GM21619 (cell line): ENCODE data around the gene GNAI2.
"Not testable (repeated sequence)": the region's sequence is repeated elsewhere in the genome, so short reads cannot be mapped to it uniquely, and the experiment has no call there.

ENCODE experiments used
- ATAC-seq: cut with Tn5 transposase; IDR thresholded peaks from one replicate; pipeline ENCODE4 v1.9.1; 2021; ENCODE audit not compliant: unreplicated experiment

Gene GNAI2

DNA sequence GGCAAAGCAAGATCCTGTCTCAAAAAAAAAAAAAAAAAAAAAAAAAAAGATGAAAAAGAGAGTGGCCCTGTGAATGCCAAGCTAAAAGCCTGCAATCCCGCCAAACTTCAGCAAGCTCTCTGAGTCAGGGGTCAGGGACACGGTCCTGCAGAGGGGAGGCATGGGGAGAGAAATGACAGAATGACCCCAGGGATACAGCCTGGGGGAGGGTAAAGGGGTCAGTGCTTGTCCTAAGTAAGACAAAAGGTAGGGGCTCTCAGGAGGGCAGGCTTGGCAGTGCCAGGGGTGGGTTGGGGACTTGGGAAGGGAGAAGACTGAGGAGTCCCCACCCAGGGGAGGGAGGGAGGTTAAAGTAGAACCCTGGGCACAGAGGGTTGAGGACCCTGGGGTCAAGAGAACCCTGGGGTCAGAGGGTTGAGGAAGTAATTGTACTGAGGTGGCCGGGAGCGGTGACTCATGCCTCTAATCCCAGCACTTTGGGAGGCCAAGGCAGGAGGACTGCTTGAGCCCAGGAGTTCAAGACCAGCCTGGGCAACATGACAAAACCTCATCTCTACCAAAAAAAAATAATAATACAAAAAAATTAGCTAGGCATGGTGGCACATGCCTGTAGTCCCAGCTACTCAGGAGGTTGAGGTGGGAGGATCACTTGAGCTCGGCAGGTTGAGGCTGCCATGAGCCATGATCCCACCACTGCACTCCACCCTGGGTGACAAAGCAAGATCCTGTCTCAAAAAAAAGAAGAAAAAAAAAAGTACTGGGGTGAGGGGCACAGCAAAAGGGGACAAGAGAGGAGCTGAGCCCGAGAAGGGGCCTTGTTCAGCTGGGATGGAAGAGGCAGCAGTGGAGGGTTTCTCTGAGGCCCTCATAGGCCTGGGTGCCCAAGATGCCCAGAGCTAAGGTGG, 27.7 kb downstream of the GNAI2 start:
- ATAC-seq: no peak

- ATAC-seq: no peak
Measured at GRCh38 chr3:50264383-50264963, 28.5 kb downstream of the GNAI2 start.

DNA sequence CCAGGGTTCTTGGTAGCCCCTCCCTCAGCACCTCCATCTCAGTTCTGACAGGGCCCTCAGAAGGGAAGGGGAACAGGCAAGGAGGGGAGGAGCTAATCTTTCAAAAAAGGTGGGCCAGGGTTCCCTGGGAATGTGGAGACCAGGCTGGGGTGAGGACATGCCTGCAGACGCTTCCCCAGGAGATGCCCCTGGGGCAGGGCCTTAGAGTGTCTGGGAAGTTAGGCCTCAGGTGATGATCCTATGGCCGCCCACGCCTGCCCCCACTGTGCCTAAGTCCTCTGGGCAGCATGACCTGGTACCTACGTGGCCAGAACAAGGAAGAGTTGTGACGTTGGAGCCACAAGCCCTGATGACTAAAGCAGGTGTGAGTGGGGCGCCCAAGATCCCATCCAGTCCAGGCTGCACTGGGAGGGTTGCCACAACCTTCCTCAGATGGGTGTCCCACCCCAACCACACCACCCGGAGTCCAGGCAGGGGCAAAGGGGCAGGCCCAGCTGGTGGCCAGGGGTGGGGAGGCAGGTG, 29.0 kb downstream of the GNAI2 start:
- no peak for ATAC-seq

- ATAC-seq: no peak
Measured at GRCh38 chr3:50265571-50265970, 29.6 kb downstream of the GNAI2 start.

- no peak for ATAC-seq
Measured at GRCh38 chr3:50266017-50266416, 30.0 kb downstream of the GNAI2 start.

DNA sequence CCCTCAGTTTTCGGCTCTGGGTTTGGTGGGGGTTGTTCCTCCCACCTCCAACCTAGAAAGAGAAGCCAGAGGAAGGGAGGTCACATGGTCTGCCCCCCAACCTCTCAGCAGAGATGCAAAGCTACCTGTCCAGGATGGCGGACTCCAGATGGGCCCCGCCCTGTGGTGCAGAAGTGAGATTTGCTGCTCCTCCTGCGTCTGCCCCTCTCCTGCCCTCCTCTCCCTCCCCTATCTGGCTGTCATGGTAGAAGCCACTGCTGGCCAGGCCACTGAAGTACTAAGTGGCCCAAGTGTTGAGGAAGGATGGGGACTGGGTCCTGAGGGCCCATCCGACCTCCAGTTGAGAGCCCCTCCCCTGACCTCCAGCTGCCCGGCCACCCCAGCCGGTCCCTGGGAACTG, 30.8 kb downstream of the GNAI2 start:
- ATAC-seq: no peak

- ATAC-seq: no peak
Measured at GRCh38 chr3:50267280-50267913, 31.4 kb downstream of the GNAI2 start.

DNA sequence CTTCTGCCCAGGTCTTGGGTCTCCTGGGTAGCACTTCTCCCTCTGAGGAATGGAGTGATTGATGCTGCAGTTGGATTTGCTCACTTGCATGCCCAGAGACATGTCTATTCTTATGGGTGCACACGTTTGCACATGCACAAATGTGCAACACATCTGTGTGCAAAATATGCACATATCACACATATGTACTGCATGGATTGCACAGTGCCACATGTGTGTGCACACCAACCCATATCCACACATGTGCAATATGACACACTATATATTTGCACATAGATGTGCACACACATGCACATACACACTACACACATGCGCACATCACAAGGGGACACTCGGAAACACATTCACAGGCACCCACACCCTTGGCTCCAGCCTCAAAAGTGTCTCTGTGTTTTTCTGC, 32.3 kb downstream of the GNAI2 start:
- ATAC-seq: no peak

GRCh38 chr3:50268703-50269451, 32.9 kb downstream of the GNAI2 start, which contains the start of gene SEMA3B:
SEMA3B (plus strand) TSS chr3:50269147; CDS start chr3:50269241, 94 bp downstream.
- no peak for ATAC-seq

DNA sequence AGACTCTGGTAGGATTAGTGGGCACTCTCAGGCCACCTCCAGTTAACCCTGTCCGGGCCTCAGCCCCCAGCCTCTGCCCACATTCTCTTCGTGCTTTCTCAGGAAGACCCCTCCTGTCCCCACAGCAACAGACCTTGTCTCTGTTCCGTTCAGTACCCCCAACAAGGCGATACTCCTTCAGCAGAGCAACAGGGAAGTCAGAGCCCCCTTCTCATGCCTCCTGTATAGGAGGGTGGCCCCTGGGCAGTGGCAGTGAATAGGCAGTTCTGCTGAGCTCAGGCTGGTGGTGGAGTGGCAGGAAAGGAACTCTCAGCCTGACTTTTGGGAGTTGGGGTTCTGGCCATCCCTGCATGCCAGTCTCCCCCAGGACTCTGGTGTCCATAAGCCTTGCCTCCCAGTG, 33.5 kb downstream of the GNAI2 start:
- no peak for ATAC-seq

DNA sequence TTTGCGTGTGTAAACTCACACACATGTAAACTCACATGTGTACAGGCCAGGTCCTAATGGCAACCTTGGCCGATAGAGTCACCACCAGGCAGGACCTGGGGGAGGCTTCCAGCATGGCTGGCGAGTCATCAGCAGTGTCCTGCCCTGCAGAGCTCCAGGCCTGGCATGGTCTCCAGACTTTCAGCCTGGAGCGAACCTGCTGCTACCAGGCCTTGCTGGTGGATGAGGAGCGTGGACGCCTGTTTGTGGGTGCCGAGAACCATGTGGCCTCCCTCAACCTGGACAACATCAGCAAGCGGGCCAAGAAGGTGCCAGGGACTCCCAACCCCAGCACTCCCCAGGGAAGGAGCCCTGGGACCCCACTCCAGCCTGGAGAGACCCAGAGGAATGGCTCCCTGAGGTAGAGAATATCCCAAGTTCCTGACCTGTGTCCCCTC, 34.0 kb downstream of the GNAI2 start:
- no peak for ATAC-seq

DNA sequence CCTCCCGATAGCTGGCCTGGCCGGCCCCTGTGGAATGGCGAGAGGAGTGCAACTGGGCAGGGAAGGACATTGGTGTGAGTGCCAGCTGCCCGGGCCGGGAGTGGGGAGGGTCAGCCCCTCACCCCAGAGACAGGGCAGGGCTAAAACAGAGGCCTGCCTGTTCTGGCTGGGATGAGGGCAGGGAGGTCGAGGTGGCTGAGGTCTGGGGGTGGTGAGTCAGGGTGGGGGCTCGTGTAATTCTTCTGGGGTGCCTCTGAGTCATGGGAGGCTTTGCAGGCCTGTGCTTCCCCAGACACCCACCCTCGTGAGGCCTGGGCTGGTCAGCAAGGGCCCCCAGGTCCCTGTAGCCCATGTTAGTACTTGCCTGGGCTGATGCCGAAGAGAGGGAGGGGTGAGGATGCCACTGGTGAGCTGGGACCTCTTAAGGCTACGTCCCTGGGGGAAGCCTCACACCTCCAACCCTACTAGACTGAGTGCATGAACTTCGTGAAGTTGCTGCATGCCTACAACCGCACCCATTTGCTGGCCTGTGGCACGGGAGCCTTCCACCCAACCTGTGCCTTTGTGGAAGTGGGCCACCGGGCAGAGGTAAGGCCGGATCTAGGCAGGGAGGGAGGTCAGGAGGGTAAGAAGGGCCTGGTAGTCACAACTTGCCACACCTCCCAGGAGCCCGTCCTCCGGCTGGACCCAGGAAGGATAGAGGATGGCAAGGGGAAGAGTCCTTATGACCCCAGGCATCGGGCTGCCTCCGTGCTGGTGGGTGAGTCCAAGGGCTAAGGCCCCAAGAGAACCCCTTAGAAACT, 34.6 kb downstream of the GNAI2 start:
- ATAC-seq: no peak

- ATAC-seq: no peak
Measured at GRCh38 chr3:50271314-50271936, 35.4 kb downstream of the GNAI2 start.

- ATAC-seq: not testable (repeated sequence)
Measured at GRCh38 chr3:50272538-50272910, 36.5 kb downstream of the GNAI2 start.

DNA sequence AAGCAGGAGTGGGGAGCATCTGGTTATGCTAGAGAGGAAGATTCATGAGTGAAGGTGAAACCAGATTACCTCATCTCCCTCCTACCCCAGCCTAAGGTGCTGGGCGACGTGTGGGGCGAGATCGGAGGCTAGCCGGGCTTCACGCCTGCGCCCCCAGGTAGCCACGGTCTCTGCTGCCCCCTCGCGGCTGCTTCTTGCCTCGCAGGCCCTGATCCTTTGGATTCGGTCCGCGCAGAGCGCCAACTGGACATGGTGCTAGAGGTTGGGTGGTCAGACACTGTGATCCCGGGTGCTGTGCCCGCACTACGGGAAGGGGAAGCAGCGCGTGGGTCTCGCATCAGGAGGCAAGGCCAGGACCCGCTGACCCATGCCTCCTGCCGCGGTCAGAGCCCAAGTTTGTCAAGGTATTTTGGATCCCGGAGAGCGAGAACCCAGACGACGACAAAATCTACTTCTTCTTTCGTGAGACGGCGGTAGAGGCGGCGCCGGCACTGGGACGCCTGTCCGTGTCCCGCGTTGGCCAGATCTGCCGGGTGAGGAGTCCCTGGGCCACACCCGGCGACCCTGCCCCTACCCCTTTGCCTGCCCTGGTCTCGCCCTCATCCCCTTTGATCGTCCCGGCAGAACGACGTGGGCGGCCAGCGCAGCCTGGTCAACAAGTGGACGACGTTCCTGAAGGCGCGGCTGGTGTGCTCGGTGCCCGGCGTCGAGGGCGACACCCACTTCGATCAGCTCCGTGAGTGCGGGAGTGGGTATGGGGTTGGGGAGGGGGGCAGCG, 37.1 kb downstream of the GNAI2 start:
- ATAC-seq: peak; percentile 77

DNA sequence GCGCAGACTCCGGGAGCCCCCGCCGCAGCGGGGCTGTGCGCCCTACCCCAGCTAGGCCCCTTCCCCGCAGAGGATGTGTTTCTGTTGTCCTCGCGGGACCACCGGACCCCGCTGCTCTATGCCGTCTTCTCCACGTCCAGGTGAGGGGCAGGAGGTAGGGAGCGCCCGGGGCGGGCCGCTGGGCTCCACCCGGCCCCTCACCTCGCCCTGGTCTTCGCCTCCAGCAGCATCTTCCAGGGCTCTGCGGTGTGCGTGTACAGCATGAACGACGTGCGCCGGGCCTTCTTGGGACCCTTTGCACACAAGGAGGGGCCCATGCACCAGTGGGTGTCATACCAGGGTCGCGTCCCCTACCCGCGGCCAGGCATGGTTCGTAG, 37.7 kb downstream of the GNAI2 start:
- no peak for ATAC-seq

- ATAC-seq: no peak
Measured at GRCh38 chr3:50274371-50275104, 38.5 kb downstream of the GNAI2 start.
